Mesendoderm (in vitro differentiated cells): ENCODE measurements around the gene CDC25C.
A peak's percentile ranks its signal among the peaks of the same experiment; 100 is the strongest.

Experiments
- DNase-seq: peaks from one replicate; pipeline ENCODE4 v3.0.0; 2013
- H2AK5ac ChIP-seq: 2 replicates; pipeline ENCODE4 v1.6.1; 2013; ENCODE audit warnings: low read length, inconsistent platforms
- H2BK120ac ChIP-seq: 2 replicates; pipeline ENCODE4 v1.6.1; 2013; ENCODE audit warnings: low read depth, mild to moderate bottlenecking, low read length, moderate library complexity, mixed read lengths
- H2BK15ac ChIP-seq: replicated peaks from 2 replicates; pipeline ENCODE4 v1.6.1; 2013; ENCODE audit warnings: low read depth, mild to moderate bottlenecking, moderate library complexity
- H2BK5ac ChIP-seq: 2 replicates; pipeline ENCODE4 v1.6.1; 2013; ENCODE audit warnings: low read length, inconsistent platforms
- H3K18ac ChIP-seq: 2 replicates; pipeline ENCODE4 v1.6.1; 2013; ENCODE audit warnings: mild to moderate bottlenecking, low read length, mixed read lengths
- H3K23ac ChIP-seq: one replicate; pipeline ENCODE4 v1.6.1; 2013; ENCODE audit warnings: low read length
- H3K27ac ChIP-seq: 2 replicates; pipeline ENCODE4 v1.5.1; 2013; ENCODE audit warnings: low read depth, mild to moderate bottlenecking, inconsistent platforms, low read length, moderate library complexity
- H3K27me3 ChIP-seq: 2 replicates; pipeline ENCODE4 v1.6.1; 2013; ENCODE audit warnings: low read length, control low read depth, mild to moderate bottlenecking, inconsistent platforms; ENCODE audit not compliant: insufficient read depth, poor library complexity
- H3K36me3 ChIP-seq: 2 replicates; pipeline ENCODE4 v1.6.1; 2013; ENCODE audit warnings: low read length, inconsistent platforms; ENCODE audit not compliant: control insufficient read depth, insufficient read depth
- H3K4ac ChIP-seq: one replicate; pipeline ENCODE4 v1.6.1; 2013; ENCODE audit warnings: low read depth, mild to moderate bottlenecking, low read length, moderate library complexity
- H3K4me1 ChIP-seq: 2 replicates; pipeline ENCODE4 v1.6.1; 2013; ENCODE audit warnings: low read depth, low read length, inconsistent platforms; ENCODE audit not compliant: control insufficient read depth
- H3K4me2 ChIP-seq: 2 replicates; pipeline ENCODE4 v1.6.1; 2013; ENCODE audit warnings: low read length
- H3K4me3 ChIP-seq: 2 replicates; pipeline ENCODE4 v1.5.1; 2013; ENCODE audit warnings: mild to moderate bottlenecking, low read length
- H3K56ac ChIP-seq: one replicate; pipeline ENCODE4 v1.6.1; 2013; ENCODE audit warnings: low read length
- H3K79me1 ChIP-seq: 2 replicates; pipeline ENCODE4 v1.6.1; 2013; ENCODE audit warnings: low read length, inconsistent platforms
- H3K79me2 ChIP-seq: 2 replicates; pipeline ENCODE4 v1.6.1; 2013; ENCODE audit warnings: mild to moderate bottlenecking, low read length; ENCODE audit not compliant: control insufficient read depth, insufficient read depth
- H3K9ac ChIP-seq: 2 replicates; pipeline ENCODE4 v1.6.1; 2013; ENCODE audit warnings: low read length, inconsistent platforms
- H4K5ac ChIP-seq: one replicate; pipeline ENCODE4 v1.6.1; 2013; ENCODE audit warnings: low read length
- H4K8ac ChIP-seq: one replicate; pipeline ENCODE4 v1.6.1; 2013; ENCODE audit warnings: low read depth, mild to moderate bottlenecking, control low read depth, low read length, moderate library complexity
- WGBS: extraction: QIAGEN DNeasy Blood & Tissue Kit; methylation state at CpG from one replicate; pipeline ENCODE4 v1.1.7; 2013; ENCODE audit warnings: low lambda C conversion rate, missing lambda C conversion rate; ENCODE audit not compliant: insufficient coverage; ENCODE audit errors: extremely low coverage; 5-methylcytosine and 5-hydroxymethylcytosine counted together

CDC25C gene

DNA sequence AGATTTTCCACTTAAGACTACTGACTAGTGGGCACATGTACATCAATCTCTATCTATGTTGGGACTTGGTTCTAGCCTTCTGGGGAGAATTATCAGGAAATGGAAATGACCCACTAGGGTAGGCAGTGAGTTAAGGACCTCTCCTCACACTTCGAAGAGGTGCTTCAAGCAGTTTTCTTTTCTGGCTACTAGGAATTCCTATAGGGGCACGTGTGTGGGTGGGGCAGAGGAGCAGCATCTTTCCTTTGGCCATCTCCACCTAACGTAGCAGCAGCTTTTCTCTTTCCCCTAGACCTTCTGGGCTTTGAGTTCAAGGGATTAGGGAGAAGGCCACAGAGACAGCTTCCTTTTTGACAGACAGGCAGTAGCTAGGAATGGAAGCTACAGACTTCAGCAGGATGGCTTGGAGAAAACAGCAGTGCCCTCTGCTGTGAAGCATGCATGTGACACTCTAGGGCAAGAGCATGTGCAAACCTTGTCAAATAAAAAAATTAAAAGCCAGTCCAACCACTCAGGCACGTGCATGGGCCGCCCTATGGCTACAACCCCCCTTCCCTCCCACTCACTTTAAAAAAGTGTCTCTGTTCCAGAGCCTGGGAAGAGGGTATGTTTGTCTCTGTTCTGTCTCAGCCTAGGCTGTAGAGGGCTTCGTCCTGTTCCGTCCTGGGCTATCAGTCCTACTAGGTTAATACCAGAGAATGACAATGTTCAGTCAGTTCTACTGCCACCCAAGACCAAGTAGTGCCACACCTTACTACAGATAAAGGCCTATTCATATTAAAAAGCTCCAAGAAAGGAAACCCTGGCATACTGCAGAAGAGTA, 48.5 kb downstream of the CDC25C start:
- Histone ChIP-seq H3K4ac (no peak overlapping the region), H3K79me2 (no peaks in the 10 kb centered on the region), H4K8ac (no peak overlapping the region), H2AK5ac (no peak overlapping the region), H3K27me3 (no peaks in the 10 kb centered on the region), H3K4me3 (no peak overlapping the region), H2BK15ac (no peak overlapping the region), H3K18ac (no peak overlapping the region), H4K5ac (no peak overlapping the region), H3K56ac (no peak overlapping the region), H2BK120ac (no peak overlapping the region), H3K27ac (no peak overlapping the region), H2BK5ac (no peak overlapping the region), H3K23ac (no peak overlapping the region), H3K4me1 (no peaks in the 10 kb centered on the region), H3K9ac (no peak overlapping the region), H3K36me3 (peaks cover 6% of the 10 kb centered on the region), H3K4me2 (no peak overlapping the region), H3K79me1 (no peaks in the 10 kb centered on the region)
- DNase-seq, result peak; percentile 84
- no CpG with 5 or more reads among the region's 7 CpGs for WGBS

- Histone ChIP-seq H3K18ac (no peak overlapping the region), H3K4me2 (no peak overlapping the region), H3K9ac (no peak overlapping the region), H2AK5ac (no peak overlapping the region), H2BK15ac (no peak overlapping the region), H2BK5ac (no peak overlapping the region), H3K4me3 (no peak overlapping the region), H3K56ac (no peak overlapping the region), H4K8ac (no peak overlapping the region), H3K27me3 (no peaks in the 10 kb centered on the region), H3K36me3 (peaks cover 4% of the 10 kb centered on the region), H3K79me1 (no peaks in the 10 kb centered on the region), H3K23ac (no peak overlapping the region), H3K27ac (no peak overlapping the region), H3K4me1 (no peaks in the 10 kb centered on the region), H3K4ac (no peak overlapping the region), H2BK120ac (no peak overlapping the region), H3K79me2 (no peaks in the 10 kb centered on the region), H4K5ac (no peak overlapping the region)
- no peak for DNase-seq
These were observed 50.7 kb downstream of the CDC25C start for GRCh38 chr5:138280915-138281314.

GRCh38 chr5:138276402-138277054, 55.1 kb downstream of the CDC25C start:
- Histone ChIP-seq H4K5ac (no peak overlapping the region), H2BK15ac (no peak overlapping the region), H2AK5ac (no peak overlapping the region), H3K79me1 (no peaks in the 10 kb centered on the region), H3K4me3 (no peak overlapping the region), H3K56ac (no peak overlapping the region), H3K4ac (no peak overlapping the region), H2BK5ac (no peak overlapping the region), H2BK120ac (no peak overlapping the region), H3K18ac (no peak overlapping the region), H3K36me3 (no peaks in the 10 kb centered on the region), H3K9ac (no peak overlapping the region), H3K4me2 (no peak overlapping the region), H3K27me3 (peaks cover 5% of the 10 kb centered on the region), H3K23ac (no peak overlapping the region), H3K4me1 (no peaks in the 10 kb centered on the region), H4K8ac (no peak overlapping the region), H3K79me2 (no peaks in the 10 kb centered on the region), H3K27ac (no peak overlapping the region)
- WGBS, result no CpG with 5 or more reads among the region's 2 CpGs
- peak; percentile 14 for DNase-seq

DNA sequence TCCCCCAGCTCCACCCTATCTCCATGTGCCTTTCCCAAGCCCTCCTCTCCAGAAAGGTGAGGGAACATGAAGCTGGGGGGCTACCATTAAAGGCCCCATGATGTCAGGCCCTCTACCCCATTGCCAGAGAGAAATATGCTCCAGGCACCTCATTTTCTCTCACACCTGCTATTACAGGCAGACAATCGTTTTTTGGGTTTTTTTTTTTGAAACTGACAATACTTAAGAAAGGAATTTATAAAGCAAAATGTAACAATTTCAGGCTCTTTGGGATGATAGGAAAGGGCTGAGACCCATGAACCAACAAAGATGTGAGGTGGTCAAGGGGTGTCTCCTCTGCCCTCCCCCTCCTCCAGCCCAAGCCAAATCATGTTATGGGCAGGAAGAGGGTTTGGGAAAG, 55.7 kb downstream of the CDC25C start:
- no peak overlapping the region for H2BK120ac ChIP-seq
- no peak overlapping the region for H2BK15ac ChIP-seq
- no peak overlapping the region for H3K4me3 ChIP-seq
- no peaks in the 10 kb centered on the region for H3K79me2 ChIP-seq
- no peak overlapping the region for H2BK5ac ChIP-seq
- no peaks in the 10 kb centered on the region for H3K4me1 ChIP-seq
- H3K36me3 ChIP-seq, result no peaks in the 10 kb centered on the region
- no peak overlapping the region for H3K56ac ChIP-seq
- H3K9ac ChIP-seq, result no peak overlapping the region
- H3K79me1 ChIP-seq, result no peaks in the 10 kb centered on the region
- H4K5ac ChIP-seq, result no peak overlapping the region
- no peak overlapping the region for H3K18ac ChIP-seq
- peaks cover 5% of the 10 kb centered on the region for H3K27me3 ChIP-seq
- no CpG with 5 or more reads among the region's 1 CpG for WGBS
- H2AK5ac ChIP-seq, result no peak overlapping the region
- no peak overlapping the region for H3K23ac ChIP-seq
- H3K4ac ChIP-seq, result no peak overlapping the region
- no peak for DNase-seq
- no peak overlapping the region for H3K4me2 ChIP-seq
- no peak overlapping the region for H3K27ac ChIP-seq
- no peak overlapping the region for H4K8ac ChIP-seq

DNA sequence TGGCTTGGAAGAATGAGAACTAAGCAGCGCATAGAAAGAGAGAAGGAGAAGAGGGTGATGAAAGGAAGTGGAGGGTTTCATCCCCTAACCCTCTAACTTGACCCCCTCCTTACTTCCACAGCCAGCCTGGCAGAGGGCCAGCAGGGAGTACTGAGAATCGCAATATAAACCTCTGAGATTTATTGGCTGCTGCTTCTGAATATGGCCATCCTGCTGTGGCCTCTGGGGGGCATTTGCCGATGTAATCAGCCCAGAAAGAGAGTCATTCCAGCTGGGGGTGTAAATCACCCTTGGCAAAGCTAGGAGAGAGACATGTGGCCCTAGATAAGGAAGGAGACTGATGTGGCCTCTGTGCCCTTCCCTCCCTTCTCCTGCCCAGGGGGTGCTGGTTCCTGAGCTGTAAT, 56.2 kb downstream of the CDC25C start:
- Histone ChIP-seq H3K9ac (no peak overlapping the region), H3K36me3 (no peaks in the 10 kb centered on the region), H3K4me2 (no peak overlapping the region), H4K8ac (no peak overlapping the region), H3K4me1 (no peaks in the 10 kb centered on the region), H3K4ac (no peak overlapping the region), H2BK15ac (no peak overlapping the region), H3K4me3 (no peak overlapping the region), H3K56ac (no peak overlapping the region), H3K79me1 (no peaks in the 10 kb centered on the region), H3K23ac (no peak overlapping the region), H2BK5ac (no peak overlapping the region), H2AK5ac (no peak overlapping the region), H3K18ac (no peak overlapping the region), H3K27me3 (peaks cover 5% of the 10 kb centered on the region), H3K27ac (no peak overlapping the region), H2BK120ac (no peak overlapping the region), H4K5ac (no peak overlapping the region), H3K79me2 (no peaks in the 10 kb centered on the region)
- DNase-seq, result peak; percentile 31
- no CpG with 5 or more reads among the region's 3 CpGs for WGBS
